ENCODE data around the gene LRRC49.
A peak's percentile ranks its signal among the peaks of the same experiment; 100 is the strongest.

LRRC49 gene

GRCh38 chr15:70964686-70965085, 72.1 kb downstream of the LRRC49 start:
- no peaks in the 10 kb centered on the region for H3F3A ChIP-seq (ENCODE audit: insufficient read depth, low read length)
- H3K9me2 ChIP-seq (ENCODE audit: low read depth, low read length) = no peaks in the 10 kb centered on the region
- H3K9ac ChIP-seq (ENCODE audit: low read length) = no peak overlapping the region
- H3K79me2 ChIP-seq (ENCODE audit: insufficient read depth, low read length) = no peaks in the 10 kb centered on the region
- H2AFZ ChIP-seq (ENCODE audit: low read length) = no peak overlapping the region
- H3K4me3 ChIP-seq (ENCODE audit: low read depth, low read length, poor library complexity, severe bottlenecking) = no peak overlapping the region
- H3K4me2 ChIP-seq (ENCODE audit: low read length) = no peak overlapping the region
- H3K4me1 ChIP-seq (ENCODE audit: insufficient read depth, low read length, severe bottlenecking) = no peaks in the 10 kb centered on the region
- no peaks in the 10 kb centered on the region for H3K27me3 ChIP-seq (ENCODE audit: insufficient read depth, low read length)
- no peaks in the 10 kb centered on the region for H3K9me3 ChIP-seq (ENCODE audit: low read length)
- H4K20me1 ChIP-seq (ENCODE audit: insufficient read depth, low read length) = no peaks in the 10 kb centered on the region
- no peaks in the 10 kb centered on the region for H3K36me3 ChIP-seq (ENCODE audit: insufficient read depth, low read length)
- H3K27ac ChIP-seq (ENCODE audit: low read depth, low read length, poor library complexity, severe bottlenecking) = no peak overlapping the region
- TF ChIP-seq CTCF (IDR thresholded peaks at IDR 0.05; ENCODE audit: low read length) = no peak
- no peak for TF ChIP-seq EZH2 (IDR thresholded peaks at IDR 0.05; ENCODE audit: borderline replicate concordance, low read length)

- Histone ChIP-seq H3F3A (ENCODE audit: insufficient read depth, low read length) (no peaks in the 10 kb centered on the region), H3K4me2 (ENCODE audit: low read length) (no peak overlapping the region), H3K79me2 (ENCODE audit: insufficient read depth, low read length) (no peaks in the 10 kb centered on the region), H3K9me2 (ENCODE audit: low read depth, low read length) (no peaks in the 10 kb centered on the region), H3K4me3 (ENCODE audit: low read depth, low read length, poor library complexity, severe bottlenecking) (no peak overlapping the region), H3K27me3 (ENCODE audit: insufficient read depth, low read length) (no peaks in the 10 kb centered on the region), H3K4me1 (ENCODE audit: insufficient read depth, low read length, severe bottlenecking) (no peaks in the 10 kb centered on the region), H3K36me3 (ENCODE audit: insufficient read depth, low read length) (no peaks in the 10 kb centered on the region), H4K20me1 (ENCODE audit: insufficient read depth, low read length) (no peaks in the 10 kb centered on the region), H3K27ac (ENCODE audit: low read depth, low read length, poor library complexity, severe bottlenecking) (no peak overlapping the region), H2AFZ (ENCODE audit: low read length) (no peak overlapping the region), H3K9me3 (ENCODE audit: low read length) (no peaks in the 10 kb centered on the region), H3K9ac (ENCODE audit: low read length) (no peak overlapping the region)
- TF ChIP-seq EZH2 (IDR thresholded peaks at IDR 0.05; ENCODE audit: borderline replicate concordance, low read length) = no peak
- TF ChIP-seq CTCF (IDR thresholded peaks at IDR 0.05; ENCODE audit: low read length) = no peak
Observed at GRCh38 chr15:70967646-70968045, 75.0 kb downstream of the LRRC49 start.

GRCh38 chr15:70974004-70974832, 81.6 kb downstream of the LRRC49 start:
- no peaks in the 10 kb centered on the region for H3K9me2 ChIP-seq (ENCODE audit: low read depth, low read length)
- peak; percentile 33 for TF ChIP-seq CTCF (IDR thresholded peaks at IDR 0.05; ENCODE audit: low read length)
- TF ChIP-seq EZH2 (IDR thresholded peaks at IDR 0.05; ENCODE audit: borderline replicate concordance, low read length) = no peak
- no peaks in the 10 kb centered on the region for H3K4me1 ChIP-seq (ENCODE audit: insufficient read depth, low read length, severe bottlenecking)
- H3K4me2 ChIP-seq (ENCODE audit: low read length) = no peak overlapping the region
- no peaks in the 10 kb centered on the region for H3F3A ChIP-seq (ENCODE audit: insufficient read depth, low read length)
- no peak overlapping the region for H2AFZ ChIP-seq (ENCODE audit: low read length)
- H3K79me2 ChIP-seq (ENCODE audit: insufficient read depth, low read length) = no peaks in the 10 kb centered on the region
- H3K27me3 ChIP-seq (ENCODE audit: insufficient read depth, low read length) = no peaks in the 10 kb centered on the region
- no peaks in the 10 kb centered on the region for H4K20me1 ChIP-seq (ENCODE audit: insufficient read depth, low read length)
- no peak overlapping the region for H3K27ac ChIP-seq (ENCODE audit: low read depth, low read length, poor library complexity, severe bottlenecking)
- H3K9ac ChIP-seq (ENCODE audit: low read length) = no peak overlapping the region
- no peaks in the 10 kb centered on the region for H3K9me3 ChIP-seq (ENCODE audit: low read length)
- no peak overlapping the region for H3K4me3 ChIP-seq (ENCODE audit: low read depth, low read length, poor library complexity, severe bottlenecking)
- H3K36me3 ChIP-seq (ENCODE audit: insufficient read depth, low read length) = no peaks in the 10 kb centered on the region

Data from OCI-LY1 (cell line).